Activated naive CD4-positive, alpha-beta T cell treated with anti-CD3 and anti-CD28 coated beads for 36 hours (primary cell): ENCODE data around the gene RBM24. TPM values are rescaled to one million over a fixed set of nuclear protein-coding genes. Genes with fewer than 3 reads are reported as not detected.

ENCODE experiments used
- CTCF ChIA-PET: fragments of 350-600 bp; sonication (Branson Sonifier 250); formaldehyde crosslinking; loops from one replicate; lab custom pipeline; 2021; ENCODE audit warnings: antibody characterized with exemption; lab: Charles Lee
- DNase-seq: peaks from one replicate; pipeline ENCODE4 v3.0.0-alpha.2; 2020
- H3K27ac Mint-ChIP-seq: one replicate; pipeline ENCODE4 v1.8.0; 2021; ENCODE audit warnings: mild to moderate bottlenecking, mixed read lengths
- H3K27me3 Mint-ChIP-seq: one replicate; pipeline ENCODE4 v1.8.0; 2021; ENCODE audit warnings: low read depth, mixed read lengths
- H3K36me3 Mint-ChIP-seq: one replicate; pipeline ENCODE4 v1.8.0; 2021; ENCODE audit warnings: low read depth, mixed read lengths
- H3K4me1 Mint-ChIP-seq: one replicate; pipeline ENCODE4 v1.8.0; 2021; ENCODE audit warnings: low read depth, mixed read lengths
- H3K4me3 Mint-ChIP-seq: one replicate; pipeline ENCODE4 v1.8.0; 2021; ENCODE audit warnings: mild to moderate bottlenecking, moderate library complexity, mixed read lengths
- H3K9me3 Mint-ChIP-seq: one replicate; pipeline ENCODE4 v1.8.0; 2021; ENCODE audit warnings: mixed read lengths
- intact Hi-C: fragments of 100-400 bp; cut with micrococcal nuclease; formaldehyde crosslinking; loops from one replicate; pipeline ENCODE4 v1.15.1; 2023
- total RNA-seq, 2 experiments: library from RNA; stranded (reverse); gene quantifications; one replicate each; pipeline ENCODE4 v1.2.3, GENCODE V29; 2021

Gene RBM24
- total RNA-seq, 2 experiments from 2014 or later = not detected

- H3K4me1 Mint-ChIP-seq = no peaks in the 10 kb centered on the region
- intact Hi-C loops = no loop called here
- CTCF ChIA-PET = no interaction called here
- H3K27ac Mint-ChIP-seq = no peak overlapping the region
- H3K9me3 Mint-ChIP-seq = no peaks in the 10 kb centered on the region
- peaks cover 16% of the 10 kb centered on the region for H3K27me3 Mint-ChIP-seq
- no peaks in the 10 kb centered on the region for H3K36me3 Mint-ChIP-seq
- DNase-seq = no peak
- H3K4me3 Mint-ChIP-seq = no peak overlapping the region
These were observed 9.5 kb upstream of the RBM24 start for GRCh38 chr6:17271628-17272027.

DNA sequence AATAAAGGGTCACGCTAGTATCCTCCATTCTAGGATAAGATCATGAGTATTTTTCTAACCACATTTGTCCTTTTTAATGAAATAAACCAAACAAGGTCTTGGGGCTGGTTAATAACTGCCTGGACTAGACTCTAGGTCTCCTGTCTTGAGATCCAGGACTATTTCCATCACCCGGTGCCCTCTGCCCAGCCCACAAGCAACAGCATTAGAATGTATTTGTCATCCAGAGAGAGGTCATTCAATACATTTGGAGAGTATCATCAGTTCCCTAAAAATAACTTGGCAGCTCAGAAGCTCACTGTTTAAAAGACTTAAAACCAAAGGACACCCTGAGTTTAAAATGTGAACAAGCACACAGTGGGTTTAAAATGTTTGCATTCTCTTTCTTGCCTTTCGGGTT is 4.4 kb upstream of the RBM24 start:
- Mint-ChIP-seq H3K27me3 (peaks cover 47% of the 10 kb centered on the region), H3K9me3 (no peaks in the 10 kb centered on the region), H3K36me3 (no peaks in the 10 kb centered on the region), H3K27ac (no peak overlapping the region), H3K4me3 (no peak overlapping the region), H3K4me1 (peaks cover 6% of the 10 kb centered on the region)
- intact Hi-C loops = no loop called here
- no peak for DNase-seq
- CTCF ChIA-PET = interaction anchor here (0.6 kb wide), 1 partner anchor 131 kb away, joined by 4 read pairs; no protein-coding TSS in a partner anchor

DNA sequence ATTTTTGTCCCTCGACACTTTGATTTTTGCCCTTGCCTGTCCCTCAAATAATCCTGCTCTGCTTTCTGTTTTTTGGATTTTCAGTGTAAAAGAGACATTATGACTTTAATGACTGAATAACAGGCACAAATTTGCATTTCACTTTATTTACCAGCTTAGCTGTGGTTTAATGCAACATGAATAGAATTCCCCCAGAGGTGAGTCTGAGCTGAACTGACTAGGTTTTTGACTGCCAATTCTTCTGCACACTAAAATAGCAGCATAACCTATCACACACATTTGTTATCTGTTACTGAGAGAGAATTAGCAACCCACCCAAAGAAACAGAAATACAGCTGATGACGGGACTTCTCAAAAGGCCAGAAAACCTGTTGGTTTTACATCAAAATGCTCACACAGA is 3.9 kb upstream of the RBM24 start:
- Mint-ChIP-seq H3K36me3 (no peaks in the 10 kb centered on the region), H3K4me1 (peaks cover 10% of the 10 kb centered on the region), H3K9me3 (no peaks in the 10 kb centered on the region), H3K27ac (no peak overlapping the region), H3K4me3 (no peak overlapping the region), H3K27me3 (peaks cover 51% of the 10 kb centered on the region)
- CTCF ChIA-PET = no interaction called here
- intact Hi-C loops = no loop called here
- no peak for DNase-seq

DNA sequence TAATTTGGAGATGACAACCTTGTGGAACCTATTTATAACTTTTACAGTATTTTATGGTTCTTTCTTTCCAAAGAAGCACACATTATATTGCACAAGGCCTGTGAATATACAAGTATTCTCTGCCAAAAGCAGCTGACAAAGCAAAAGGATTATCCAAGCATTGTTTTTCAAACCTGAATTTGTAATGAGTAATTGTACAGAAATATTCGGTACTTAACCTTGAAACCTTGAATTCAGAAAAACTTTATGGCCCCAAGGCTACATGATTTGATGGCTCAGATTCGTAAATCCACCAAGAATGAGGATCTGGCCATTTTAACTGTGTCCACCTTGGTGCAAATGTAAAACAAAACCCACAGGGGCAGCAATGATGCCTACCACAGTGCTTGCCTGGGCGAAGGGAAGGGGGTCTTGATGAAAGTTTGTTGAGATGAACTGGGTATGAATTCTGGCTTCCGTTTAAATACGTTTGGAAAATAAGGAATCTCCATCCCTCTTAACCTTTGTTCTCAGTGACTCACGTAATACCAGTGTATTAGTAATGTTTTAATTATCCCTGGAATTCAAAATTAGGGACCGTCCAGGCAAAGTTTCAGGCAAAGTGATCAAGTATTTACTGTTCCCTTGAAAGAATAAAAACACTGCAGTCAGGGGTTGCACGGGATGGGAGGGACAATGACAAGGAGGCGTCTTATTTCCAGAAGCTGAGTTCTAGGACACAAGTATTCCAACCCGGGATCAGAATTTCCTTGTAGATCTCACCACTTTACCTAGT is 2.7 kb upstream of the RBM24 start:
- CTCF ChIA-PET = no interaction called here
- no peaks in the 10 kb centered on the region for H3K9me3 Mint-ChIP-seq
- peaks cover 10% of the 10 kb centered on the region for H3K4me1 Mint-ChIP-seq
- H3K27me3 Mint-ChIP-seq = peaks cover 56% of the 10 kb centered on the region
- no peaks in the 10 kb centered on the region for H3K36me3 Mint-ChIP-seq
- intact Hi-C loops = no loop called here
- no peak for DNase-seq
- H3K27ac Mint-ChIP-seq = no peak overlapping the region
- H3K4me3 Mint-ChIP-seq = no peak overlapping the region

DNA sequence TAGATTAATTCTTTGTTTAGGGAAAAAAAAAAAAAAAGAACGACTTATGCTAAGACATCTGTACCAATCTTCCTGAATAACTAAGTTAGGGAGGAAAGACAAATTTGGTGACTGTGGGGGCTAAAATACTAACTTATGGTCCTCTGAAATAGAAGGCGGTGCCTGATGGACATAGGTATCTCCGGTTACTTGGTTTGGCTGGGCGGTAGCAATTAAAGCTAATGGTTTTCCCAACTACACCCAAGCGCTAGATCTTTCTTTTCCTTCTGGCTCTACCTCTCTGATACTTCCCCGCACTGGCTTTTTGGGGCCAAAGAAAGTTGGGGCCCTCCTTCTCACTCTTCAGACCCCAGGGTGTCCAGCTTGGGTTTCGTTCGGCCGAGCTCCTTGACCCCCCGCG is 1.0 kb upstream of the RBM24 start:
- Mint-ChIP-seq H3K27ac (no peak overlapping the region), H3K36me3 (no peaks in the 10 kb centered on the region), H3K9me3 (no peaks in the 10 kb centered on the region), H3K27me3 (peaks cover 51% of the 10 kb centered on the region), H3K4me1 (peaks cover 10% of the 10 kb centered on the region), H3K4me3 (no peak overlapping the region)
- intact Hi-C loops = no loop called here
- CTCF ChIA-PET = no interaction called here
- DNase-seq = no peak

DNA sequence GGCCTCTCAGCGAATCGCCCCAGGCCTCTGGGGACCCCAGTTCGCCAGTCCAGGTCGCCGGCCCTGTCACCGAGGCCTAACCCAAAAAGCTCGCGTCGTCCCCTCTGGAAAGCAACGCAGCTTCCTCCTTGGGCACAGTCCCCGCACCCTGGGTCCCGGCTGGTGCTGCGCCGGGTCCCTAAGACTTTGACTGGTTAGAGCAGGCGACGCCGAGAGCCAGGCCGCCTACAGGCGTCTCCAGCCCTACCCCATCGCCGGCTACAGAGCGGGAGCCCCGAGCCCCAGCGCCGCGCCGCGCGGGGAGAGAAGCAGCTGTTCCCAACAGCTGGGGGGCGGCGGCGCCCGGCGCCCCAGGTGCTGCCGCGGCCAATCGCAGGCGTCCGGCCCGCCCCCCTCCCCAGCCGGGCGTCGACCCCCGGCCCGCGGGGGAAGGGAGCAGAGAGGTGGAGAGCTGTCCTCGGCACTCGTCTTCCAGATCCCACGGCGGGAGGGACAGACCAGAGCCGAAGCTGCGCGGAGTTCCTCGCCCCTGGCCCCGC is 540 bp upstream of the RBM24 start:
- CTCF ChIA-PET = no interaction called here
- H3K9me3 Mint-ChIP-seq = no peaks in the 10 kb centered on the region
- no peaks in the 10 kb centered on the region for H3K36me3 Mint-ChIP-seq
- H3K4me3 Mint-ChIP-seq = peak overlapping the region; percentile 54
- H3K27me3 Mint-ChIP-seq = peaks cover 54% of the 10 kb centered on the region
- no peak overlapping the region for H3K27ac Mint-ChIP-seq
- intact Hi-C loops = loop anchor here (1.0 kb wide), 1 partner anchor 304 kb away; no protein-coding TSS in a partner anchor
- DNase-seq = peak; percentile 7
- H3K4me1 Mint-ChIP-seq = peaks cover 10% of the 10 kb centered on the region

DNA sequence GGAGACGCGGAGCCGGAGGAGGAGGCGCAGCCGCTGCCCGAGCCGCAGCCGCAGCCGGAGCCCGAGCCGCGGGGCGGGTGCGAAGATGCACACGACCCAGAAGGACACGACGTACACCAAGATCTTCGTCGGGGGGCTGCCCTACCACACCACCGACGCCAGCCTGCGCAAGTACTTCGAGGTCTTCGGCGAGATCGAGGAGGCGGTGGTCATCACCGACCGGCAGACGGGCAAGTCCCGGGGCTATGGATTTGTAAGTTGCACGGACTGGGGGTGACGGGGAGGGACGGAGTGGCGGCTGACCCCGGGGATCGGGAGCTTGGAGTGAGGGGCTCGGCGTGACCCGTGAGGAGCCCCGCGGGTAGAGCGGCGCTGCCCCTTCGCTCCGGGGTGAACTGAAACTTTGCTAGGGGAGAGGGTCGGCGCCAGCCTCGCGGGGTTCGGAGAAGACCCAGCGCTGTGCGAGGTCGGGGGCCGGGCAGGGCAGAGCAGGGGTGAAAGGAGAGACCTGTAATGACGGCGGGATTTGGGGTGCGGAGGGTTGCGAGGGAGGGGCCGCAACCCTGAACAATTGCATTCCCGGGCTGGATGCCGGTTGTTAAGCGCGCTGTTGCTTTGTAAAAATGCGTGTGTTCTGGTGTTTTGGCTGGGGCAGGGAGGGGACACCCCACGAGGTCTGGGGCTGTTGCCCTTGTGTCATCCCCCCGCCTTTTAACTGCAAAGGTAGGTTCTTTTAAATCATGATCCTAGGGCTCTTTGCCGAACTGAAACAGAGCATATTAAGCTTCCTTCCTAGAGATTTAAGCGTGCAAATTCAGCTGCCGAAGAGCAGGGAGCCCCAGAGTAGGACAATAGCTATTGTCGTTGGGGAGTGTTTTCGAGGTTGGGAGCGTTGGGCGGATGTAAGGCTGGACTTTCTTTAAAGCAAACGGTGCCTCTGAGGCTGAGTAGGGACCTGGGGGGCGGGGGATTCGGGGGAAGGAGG is 628 bp downstream of the RBM24 start:
- Mint-ChIP-seq H3K4me1 (peaks cover 10% of the 10 kb centered on the region), H3K4me3 (peak overlapping the region; percentile 57), H3K27me3 (peaks cover 61% of the 10 kb centered on the region), H3K36me3 (no peaks in the 10 kb centered on the region), H3K27ac (no peak overlapping the region), H3K9me3 (no peaks in the 10 kb centered on the region)
- CTCF ChIA-PET = no interaction called here
- DNase-seq = no peak
- intact Hi-C loops = loop anchor here (1.0 kb wide), 1 partner anchor 303 kb away; no protein-coding TSS in a partner anchor

- intact Hi-C loops = no loop called here
- H3K27me3 Mint-ChIP-seq = peaks cover 56% of the 10 kb centered on the region
- no peak for DNase-seq
- no peaks in the 10 kb centered on the region for H3K36me3 Mint-ChIP-seq
- no peaks in the 10 kb centered on the region for H3K9me3 Mint-ChIP-seq
- peaks cover 10% of the 10 kb centered on the region for H3K4me1 Mint-ChIP-seq
- H3K27ac Mint-ChIP-seq = no peak overlapping the region
- CTCF ChIA-PET = no interaction called here
- H3K4me3 Mint-ChIP-seq = no peak overlapping the region
These were observed 1.9 kb downstream of the RBM24 start for GRCh38 chr6:17283074-17283473.

- H3K27me3 Mint-ChIP-seq = peaks cover 29% of the 10 kb centered on the region
- DNase-seq = no peak
- intact Hi-C loops = no loop called here
- no peaks in the 10 kb centered on the region for H3K36me3 Mint-ChIP-seq
- no peaks in the 10 kb centered on the region for H3K4me1 Mint-ChIP-seq
- no peak overlapping the region for H3K4me3 Mint-ChIP-seq
- H3K9me3 Mint-ChIP-seq = no peaks in the 10 kb centered on the region
- H3K27ac Mint-ChIP-seq = no peak overlapping the region
- CTCF ChIA-PET = no interaction called here
These were observed 8.5 kb downstream of the RBM24 start for GRCh38 chr6:17289630-17290061.

DNA sequence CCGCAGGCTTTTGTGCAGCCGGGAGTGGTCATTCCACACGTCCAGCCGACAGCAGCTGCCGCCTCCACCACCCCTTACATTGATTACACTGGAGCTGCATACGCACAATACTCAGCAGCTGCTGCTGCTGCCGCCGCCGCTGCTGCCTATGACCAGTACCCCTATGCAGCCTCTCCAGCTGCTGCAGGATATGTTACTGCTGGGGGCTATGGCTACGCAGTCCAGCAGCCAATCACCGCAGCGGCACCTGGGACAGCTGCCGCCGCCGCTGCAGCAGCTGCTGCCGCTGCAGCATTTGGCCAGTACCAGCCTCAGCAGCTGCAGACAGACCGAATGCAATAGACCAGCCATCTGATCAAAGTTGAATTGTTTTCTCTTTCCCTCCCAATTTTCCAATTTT is 10.6 kb downstream of the RBM24 start:
- H3K27me3 Mint-ChIP-seq = peaks cover 15% of the 10 kb centered on the region
- H3K27ac Mint-ChIP-seq = no peak overlapping the region
- intact Hi-C loops = no loop called here
- no peaks in the 10 kb centered on the region for H3K9me3 Mint-ChIP-seq
- no peak for DNase-seq
- H3K4me1 Mint-ChIP-seq = no peaks in the 10 kb centered on the region
- CTCF ChIA-PET = no interaction called here
- H3K36me3 Mint-ChIP-seq = no peaks in the 10 kb centered on the region
- no peak overlapping the region for H3K4me3 Mint-ChIP-seq

DNA sequence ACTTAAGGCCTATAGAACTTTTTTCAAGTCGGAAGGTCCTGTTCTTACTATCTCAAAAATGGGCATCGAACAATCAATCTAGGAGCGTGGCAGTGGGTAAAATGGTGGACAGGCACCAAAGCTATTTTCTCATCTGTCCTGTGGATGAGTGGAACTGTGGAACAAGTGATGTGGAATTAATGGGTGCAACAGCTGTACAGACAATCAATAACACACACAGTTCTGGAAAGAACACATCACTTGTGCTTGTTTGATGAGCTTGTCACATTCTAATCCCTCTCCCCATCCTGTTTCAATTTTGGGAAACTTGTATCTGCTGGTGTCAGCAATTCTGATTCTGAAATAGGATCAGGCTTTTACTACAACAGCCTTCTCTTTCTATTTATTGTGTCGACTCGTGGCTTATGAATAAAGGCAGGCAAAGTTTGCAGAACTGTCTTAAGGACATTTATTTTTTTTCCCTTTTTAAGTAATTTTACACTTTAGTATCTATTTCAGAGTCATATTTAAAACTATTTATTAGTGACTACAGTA is 11.5 kb downstream of the RBM24 start:
- Mint-ChIP-seq H3K27me3 (peaks cover 14% of the 10 kb centered on the region), H3K27ac (no peak overlapping the region), H3K36me3 (no peaks in the 10 kb centered on the region), H3K4me3 (no peak overlapping the region), H3K4me1 (no peaks in the 10 kb centered on the region), H3K9me3 (no peaks in the 10 kb centered on the region)
- CTCF ChIA-PET = no interaction called here
- DNase-seq = no peak
- intact Hi-C loops = no loop called here

DNA sequence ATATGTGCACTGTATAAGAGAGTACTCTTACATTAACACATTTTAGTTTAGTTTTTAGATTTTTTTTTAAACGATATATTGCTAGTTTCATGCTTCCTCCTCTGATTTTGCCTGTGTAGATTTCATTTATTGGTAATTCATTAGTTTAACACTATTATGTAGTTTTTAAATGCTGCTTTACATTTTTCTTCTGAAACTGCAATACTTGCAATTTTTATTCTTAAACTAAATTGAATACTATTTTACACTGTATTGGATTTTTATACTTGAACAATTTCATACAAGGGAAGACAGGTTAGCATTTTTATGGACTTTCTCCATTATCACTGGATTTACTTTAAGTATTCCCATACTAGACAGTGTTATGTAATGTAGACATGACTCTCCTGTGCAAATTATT is 12.2 kb downstream of the RBM24 start:
- Mint-ChIP-seq H3K4me3 (no peak overlapping the region), H3K36me3 (no peaks in the 10 kb centered on the region), H3K27ac (no peak overlapping the region), H3K27me3 (peaks cover 18% of the 10 kb centered on the region), H3K4me1 (no peaks in the 10 kb centered on the region), H3K9me3 (no peaks in the 10 kb centered on the region)
- CTCF ChIA-PET = no interaction called here
- intact Hi-C loops = no loop called here
- DNase-seq = no peak
